Glomerular visceral epithelial cell (primary cell): ENCODE results near the gene KLHL12.

Experiments used
- DNase-seq: peaks from one replicate; pipeline ENCODE4 v3.0.0-alpha.2; 2016; ENCODE audit errors: extremely low spot score

KLHL12 gene

GRCh38 chr1:202926581-202927491, at the start of gene KLHL12:
Gene KLHL12, minus strand, starts transcription at chr1:202927234. Its CDS starts 2,072 bp downstream, at chr1:202925162.
- DNase-seq, result peak; percentile 98

DNA sequence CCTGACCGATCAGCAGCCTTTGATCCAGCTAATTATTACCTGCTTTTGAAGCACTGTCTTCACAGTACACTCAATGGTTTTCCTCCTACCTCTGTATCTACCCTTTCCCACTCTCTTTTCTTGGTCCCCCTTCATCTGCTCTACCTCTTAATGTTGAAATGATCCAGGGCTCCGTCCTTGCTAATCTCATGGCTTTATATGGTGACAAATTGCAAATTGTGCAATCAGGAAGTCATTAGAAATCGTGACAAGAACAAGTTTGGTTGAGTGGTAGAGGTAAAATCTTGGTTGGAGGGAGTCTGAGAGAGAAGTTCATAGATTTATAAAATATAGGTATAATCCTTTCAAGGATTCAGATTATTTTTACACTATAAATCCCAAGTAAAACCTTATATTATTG, 49.6 kb upstream of the KLHL12 start:
- DNase-seq, result no peak

- no peak for DNase-seq
Measured at GRCh38 chr1:202974856-202975255, 47.8 kb upstream of the KLHL12 start.

DNA sequence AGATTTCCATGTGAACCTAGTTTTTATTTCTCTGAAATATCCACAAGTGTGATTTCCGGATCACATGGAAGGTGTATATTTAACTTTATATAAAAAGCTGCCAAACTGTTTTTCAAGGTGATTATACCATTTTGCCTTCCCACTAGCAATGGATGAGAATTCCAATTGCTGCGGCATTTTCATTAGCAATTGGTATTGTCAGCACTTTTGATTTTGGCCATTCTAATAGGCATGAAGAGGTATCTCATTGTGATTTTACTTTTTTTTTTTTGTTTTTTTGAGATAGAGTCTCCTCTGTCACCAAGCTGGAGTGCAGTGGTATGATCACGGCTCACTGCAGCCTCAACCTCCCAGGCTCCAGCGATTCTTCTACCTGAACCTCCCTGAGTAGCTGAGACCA, 45.0 kb upstream of the KLHL12 start:
- DNase-seq, result no peak

DNA sequence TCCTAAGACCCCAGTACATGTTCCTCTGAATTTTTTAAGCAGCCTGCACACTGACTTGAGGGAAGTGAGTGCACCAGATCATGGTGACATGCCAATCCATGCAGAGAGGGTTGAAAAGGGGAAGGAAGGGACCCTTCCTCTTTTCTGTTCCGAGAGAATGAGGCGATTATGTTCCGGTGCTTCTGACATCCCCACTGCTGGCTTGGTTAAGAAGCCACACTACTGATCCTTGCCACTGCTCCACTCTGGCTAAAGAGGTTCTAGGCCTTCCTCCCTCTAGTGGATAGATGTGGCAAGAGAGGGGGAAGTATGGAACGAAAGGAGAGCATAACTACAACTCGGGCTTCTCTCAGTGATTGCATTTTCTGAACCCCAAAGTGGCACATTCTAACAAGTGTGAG, 41.9 kb upstream of the KLHL12 start:
- peak; percentile 68 for DNase-seq

DNA sequence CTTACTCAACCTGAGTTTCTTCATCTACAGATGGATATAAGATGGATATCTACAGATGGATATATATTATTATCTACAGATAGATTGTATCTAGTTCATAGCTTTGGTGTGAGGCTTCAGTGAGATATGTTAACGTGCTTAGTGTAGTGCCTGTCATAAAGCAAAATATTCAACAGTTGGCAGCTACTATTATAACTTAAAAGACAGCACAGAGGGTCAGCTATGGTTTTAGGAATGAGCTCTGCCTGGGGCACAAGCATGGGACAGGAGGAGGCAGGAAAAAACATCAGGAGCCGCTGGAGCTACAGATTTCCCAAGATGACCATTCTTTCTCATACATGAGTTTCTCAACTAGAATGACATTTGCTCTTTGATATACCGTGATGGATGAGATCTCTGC, 41.3 kb upstream of the KLHL12 start:
- no peak for DNase-seq

DNA sequence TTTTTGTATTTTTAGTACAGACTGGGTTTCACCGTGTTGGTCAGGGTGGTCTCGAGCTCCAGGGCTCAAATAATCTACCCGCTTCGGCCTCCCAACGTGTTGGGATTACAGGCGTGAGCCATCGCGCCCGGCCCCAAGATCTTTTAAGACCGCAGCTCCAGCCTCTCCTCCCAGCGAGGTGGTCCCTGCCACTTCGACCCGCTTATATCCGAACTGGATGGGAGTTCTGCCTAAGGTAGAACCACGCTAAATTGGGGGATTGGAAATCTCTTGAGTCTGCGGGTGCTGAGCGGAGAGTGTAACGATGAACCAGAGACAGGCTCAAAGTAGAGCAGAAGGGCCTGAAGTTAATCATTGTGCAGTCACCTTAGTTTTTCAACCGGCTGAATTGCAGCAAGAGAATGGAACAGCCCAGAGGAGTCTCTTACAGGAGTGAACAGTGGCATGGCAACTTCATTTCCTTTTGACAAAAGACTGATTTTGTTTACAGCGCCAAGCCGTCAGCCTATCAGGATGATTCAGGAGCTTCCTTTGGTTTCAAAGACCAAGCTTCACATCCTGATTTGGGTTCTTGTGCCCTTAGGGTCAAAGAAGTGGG, 40.7 kb upstream of the KLHL12 start:
- peak; percentile 6 for DNase-seq

DNA sequence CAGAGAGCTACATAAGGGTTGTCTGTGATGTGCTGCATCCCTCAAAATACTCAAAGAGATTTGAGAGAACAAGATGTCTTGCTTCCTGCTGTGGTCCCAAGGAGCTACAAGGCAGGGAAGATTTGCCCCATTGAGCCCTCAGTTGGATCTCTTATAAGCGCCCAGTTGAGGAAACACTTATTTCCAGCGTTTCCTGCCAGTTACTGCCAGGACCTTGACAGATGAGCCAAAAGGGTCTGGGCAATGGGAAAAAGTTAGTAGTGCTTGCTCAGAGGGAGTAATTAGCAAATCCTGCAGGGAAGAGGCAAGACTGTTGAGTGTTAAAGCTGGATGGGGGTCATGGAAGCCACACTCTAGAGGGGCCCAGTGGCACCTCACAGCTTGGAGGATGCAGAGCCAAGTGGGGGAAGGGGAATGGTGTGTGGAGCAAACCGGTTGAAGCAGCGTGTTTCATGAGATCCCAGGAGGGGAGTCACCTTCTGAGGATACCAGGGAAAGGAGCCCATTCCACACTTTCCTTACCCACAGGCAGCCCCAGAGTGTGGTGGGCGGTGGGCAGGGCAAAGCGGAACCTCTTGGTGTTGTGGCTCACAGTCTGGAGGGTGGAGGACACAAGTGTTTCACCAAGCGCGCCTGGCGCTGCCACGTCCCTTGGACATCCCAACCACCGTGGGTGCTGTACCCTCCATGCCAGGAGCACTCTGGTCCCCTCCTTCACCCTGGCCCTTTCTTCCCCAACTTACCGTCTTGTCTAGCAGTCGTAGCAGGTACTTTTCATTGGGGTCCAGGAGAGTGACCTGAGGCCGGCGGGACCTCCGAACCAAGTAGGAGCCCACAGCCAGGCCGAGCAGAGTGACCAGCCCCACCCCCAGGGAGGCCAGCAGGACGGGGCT, 39.2 kb upstream of the KLHL12 start:
- DNase-seq, result no peak

DNA sequence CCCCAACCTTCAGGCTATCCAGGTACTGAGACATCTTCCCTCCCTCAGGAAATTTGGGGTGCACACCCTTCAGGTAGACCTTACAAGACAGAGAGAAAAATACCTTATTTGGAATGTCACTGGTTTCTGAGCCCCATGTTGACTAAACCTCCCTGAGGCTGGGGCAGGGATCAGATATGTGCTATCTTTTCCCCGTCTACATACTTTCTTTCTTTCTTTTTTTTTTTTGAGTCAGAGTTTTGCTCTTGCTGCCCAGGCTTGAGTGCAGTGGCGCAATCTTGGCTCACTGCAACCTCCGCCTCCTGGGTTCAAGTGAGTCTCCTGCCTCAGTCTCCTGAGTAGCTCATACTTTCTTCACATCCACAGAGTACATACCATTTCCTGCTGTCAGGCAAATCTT, 38.4 kb upstream of the KLHL12 start:
- no peak for DNase-seq

DNA sequence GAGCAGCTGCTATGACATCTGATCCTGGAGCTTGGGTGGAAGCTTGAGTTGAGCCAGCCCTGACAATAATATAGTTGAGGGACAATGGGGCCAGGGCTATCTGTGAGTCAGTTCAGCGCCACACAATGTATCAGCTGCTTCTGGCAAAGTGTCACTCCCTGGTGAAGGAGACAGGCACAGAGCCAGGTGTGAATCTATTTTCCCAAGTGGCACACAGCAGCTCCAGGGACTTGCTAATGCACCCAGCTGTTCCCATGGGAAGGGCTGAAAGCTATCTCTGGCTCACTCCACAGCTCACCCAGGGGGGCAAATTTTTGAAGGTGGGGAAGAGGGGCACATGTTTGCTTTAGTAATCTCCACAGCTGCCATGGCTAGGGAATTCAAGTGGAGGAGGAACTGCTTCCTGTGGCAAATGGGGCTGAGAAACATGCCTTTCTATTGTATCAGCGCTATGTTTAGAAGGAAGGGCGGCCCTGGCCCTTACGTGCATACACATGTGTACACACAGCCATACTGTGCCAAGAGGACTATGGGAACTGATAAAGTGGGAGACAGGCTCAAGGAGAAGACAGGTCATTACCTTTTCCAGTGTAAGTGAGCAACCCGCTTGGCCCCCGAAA, 37.9 kb upstream of the KLHL12 start:
- DNase-seq, result no peak

GRCh38 chr1:202961220-202961880, 34.3 kb upstream of the KLHL12 start:
- no peak for DNase-seq

GRCh38 chr1:202959276-202959620, 32.2 kb upstream of the KLHL12 start:
- DNase-seq, result peak; percentile 44

DNA sequence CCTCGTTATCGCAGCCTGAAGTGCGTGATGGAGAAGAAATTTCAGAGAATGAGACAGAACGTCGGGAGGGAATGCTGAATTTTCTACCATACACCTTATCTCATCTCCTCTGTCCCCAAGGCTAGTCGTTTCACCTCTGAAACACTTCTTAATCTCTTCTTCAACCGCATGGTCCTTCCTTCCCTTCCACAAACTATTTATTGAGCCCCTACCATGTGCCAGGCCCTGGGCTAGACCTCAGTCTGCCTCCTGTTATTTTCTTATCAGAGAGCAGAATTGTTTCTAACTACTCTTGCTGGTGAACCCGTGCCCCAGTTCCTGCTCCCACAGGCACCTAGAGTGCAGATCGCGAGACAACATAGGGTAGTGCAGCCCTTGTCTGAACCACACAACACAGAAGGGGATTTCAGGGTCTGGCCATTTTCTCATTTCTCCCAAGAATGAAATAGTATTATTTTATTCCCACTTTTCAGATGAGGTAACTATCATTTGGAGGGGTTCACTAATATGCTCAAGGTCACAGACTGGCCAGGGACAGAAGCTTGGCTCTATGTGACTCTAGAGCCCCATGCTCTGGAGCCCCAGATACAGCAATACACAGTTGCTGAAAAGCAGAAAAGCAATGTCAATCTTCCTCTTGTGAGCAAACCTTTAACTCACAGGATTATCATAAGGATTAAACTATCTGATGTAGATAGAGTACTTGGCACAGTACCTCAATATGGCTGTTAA, 31.7 kb upstream of the KLHL12 start:
- DNase-seq, result no peak

DNA sequence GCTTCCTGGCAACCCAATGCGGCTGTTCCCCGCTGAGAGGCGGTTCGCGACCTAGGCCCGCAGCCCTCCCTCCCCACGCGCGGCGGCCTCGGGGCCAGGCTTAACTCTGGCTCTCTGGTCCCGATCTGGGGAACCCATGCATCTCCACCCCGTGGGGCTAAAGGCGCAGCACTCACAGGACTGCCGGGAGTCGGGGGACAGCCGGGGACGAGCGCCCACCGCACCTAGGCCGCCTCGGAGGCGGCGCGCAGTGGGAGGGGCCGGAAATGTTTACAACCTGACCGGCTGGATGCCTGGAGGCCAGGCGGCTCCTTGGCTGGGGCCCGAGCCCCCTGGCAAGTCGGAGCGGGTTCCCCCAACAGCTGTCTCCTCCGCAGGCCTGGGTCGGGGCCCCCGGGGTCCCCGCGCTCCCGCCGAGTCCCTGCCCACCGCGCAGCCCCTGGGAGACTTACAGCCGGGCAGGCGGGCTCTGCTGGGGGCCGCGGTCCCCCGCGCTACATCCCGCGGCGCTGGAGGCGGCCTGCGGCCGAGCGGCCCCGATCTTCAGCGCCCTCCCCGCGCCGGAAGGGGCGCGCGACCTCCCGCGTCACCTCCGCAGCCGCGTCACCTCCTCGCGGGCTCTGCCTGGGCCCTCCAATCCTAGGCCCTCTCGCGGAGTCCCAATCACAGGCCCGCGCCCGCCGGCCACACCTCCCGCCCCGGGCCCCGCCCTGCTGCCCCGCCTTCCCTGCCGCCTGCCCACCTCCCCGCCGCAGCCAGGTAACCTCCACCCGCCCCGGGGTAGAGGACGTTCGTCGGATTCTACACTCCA, 30.9 kb upstream of the KLHL12 start, which contains the start of gene ADIPOR1:
Gene ADIPOR1 (minus strand): TSS at position 580 of the 811 bp plus-strand sequence. CDS start 7,242 bp downstream, outside the sequence.
- peak; percentile 86 for DNase-seq

DNA sequence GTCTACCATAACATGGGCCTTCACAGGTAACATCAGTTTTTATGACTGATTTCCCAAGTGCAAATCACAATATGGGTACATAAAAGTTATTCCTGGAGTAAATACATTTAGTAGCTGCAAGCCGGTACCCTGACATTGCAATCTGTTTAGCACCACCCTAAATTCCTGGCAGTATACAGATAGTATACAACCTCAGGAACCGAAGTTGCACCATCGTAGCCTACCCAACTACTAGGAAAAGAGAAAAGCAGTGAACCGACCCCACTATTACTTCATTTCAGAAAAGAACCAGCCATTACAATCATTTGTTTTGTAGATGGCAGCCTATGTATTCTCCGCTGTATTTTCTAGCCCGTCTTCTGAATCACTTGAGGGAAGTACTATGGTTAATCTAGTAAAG, 29.9 kb upstream of the KLHL12 start:
- no peak for DNase-seq

DNA sequence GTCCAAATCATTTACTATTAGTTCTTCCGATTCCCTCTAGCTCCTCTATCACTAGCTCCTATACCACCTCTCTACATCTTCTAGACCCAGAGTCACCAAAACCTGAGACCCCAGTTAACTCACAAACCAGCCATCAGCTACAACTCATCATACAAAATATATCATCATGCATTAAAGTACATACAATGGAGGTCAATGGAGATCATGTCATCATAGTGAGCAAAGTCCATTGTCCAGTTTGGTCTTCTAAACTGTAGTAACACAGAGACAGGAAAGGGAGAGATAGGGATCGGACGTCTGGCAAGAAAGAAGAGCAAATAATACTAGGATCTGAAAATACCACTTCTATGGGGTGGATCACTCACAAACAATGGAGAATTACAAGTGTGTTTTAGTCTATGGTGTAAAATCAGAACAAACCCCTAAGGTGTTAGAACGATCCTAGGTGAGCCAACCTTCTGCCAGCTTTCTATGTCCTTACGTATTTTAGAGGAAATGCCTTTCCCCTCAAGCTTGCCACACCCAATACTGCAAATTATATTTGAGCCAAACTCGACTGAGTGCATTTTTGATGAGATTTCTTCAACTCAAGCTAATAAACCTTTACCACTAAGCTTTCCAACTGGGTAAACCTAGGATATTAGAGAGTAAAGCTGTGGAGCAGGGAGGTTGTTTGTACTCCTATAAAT, 27.2 kb upstream of the KLHL12 start:
- DNase-seq, result no peak

DNA sequence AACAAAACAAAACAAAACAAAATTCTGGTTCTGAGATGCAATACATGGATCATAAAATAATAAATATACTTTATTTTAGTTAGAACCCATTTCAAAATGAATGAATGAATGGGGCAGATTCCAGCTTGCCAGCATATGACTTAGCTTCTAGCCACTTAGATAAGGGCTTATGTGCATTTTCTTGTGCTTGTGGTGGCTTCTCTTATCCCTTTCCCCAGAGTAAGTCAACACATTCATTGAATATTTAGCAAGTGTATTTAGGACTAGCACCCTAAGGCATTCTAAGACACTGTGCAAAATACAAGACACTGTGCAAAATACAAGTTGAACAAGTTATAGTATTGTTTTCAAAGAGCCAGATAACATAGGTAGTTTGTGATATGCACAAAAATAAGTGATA, 26.4 kb upstream of the KLHL12 start:
- no peak for DNase-seq

DNA sequence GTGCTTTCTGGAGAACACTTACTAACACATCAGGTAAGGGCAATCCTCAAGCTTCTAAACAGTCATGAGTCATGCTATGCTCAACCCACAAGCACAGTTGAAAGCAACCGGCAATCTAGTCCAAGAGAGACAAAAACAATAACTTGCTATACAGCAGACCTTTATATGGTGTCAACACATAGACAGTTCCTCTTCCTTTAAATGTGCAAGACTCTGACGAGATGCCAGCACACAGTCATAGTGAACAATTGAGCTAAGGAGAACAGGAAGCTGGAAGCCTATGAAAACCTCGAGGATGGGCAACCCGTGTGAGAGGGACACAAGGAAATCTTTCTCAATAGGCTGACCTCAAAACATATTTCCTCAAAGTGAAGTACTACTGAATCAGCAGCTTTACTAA, 25.8 kb upstream of the KLHL12 start:
- peak; percentile 18 for DNase-seq

DNA sequence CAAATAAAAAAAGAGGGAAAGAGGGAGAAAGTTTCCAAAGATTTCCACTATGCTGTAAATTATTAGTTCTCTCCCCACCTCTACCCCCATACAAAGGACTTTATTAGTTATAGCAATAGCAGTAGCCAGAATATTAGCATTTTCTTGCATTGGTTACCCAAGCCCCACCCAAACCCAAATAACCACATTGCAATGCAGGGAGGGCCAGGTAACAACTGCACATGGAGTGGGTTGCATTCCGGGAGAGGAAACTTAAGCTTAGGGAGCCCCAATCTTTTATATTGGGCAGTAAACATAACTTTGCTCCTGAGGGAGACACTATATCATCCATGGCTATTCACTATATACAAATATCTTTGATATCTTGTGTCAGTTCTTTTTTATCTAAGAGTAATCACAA, 25.1 kb upstream of the KLHL12 start:
- DNase-seq, result no peak
